ENCODE results near the gene PALS2.
A peak's percentile ranks its signal among the peaks of the same experiment; 100 is the strongest.

Gene PALS2, protein sequence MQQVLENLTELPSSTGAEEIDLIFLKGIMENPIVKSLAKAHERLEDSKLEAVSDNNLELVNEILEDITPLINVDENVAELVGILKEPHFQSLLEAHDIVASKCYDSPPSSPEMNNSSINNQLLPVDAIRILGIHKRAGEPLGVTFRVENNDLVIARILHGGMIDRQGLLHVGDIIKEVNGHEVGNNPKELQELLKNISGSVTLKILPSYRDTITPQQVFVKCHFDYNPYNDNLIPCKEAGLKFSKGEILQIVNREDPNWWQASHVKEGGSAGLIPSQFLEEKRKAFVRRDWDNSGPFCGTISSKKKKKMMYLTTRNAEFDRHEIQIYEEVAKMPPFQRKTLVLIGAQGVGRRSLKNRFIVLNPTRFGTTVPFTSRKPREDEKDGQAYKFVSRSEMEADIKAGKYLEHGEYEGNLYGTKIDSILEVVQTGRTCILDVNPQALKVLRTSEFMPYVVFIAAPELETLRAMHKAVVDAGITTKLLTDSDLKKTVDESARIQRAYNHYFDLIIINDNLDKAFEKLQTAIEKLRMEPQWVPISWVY

GRCh38 chr7:24572997-24573553 is at the start of gene PALS2:
Gene PALS2 (plus strand): TSS chr7:24573452. CDS start chr7:24623668, 50,216 bp downstream.
- DNase-seq (ENCODE audit: low spot score) = peak; percentile 89

GRCh38 chr7:24531255-24531654 is 42.0 kb upstream of the PALS2 start:
- DNase-seq (ENCODE audit: low spot score) = no peak

GRCh38 chr7:24536682-24537081 is 36.6 kb upstream of the PALS2 start:
- no peak for DNase-seq (ENCODE audit: low spot score)

GRCh38 chr7:24540956-24541355 is 32.3 kb upstream of the PALS2 start:
- DNase-seq (ENCODE audit: low spot score) = no peak

DNA sequence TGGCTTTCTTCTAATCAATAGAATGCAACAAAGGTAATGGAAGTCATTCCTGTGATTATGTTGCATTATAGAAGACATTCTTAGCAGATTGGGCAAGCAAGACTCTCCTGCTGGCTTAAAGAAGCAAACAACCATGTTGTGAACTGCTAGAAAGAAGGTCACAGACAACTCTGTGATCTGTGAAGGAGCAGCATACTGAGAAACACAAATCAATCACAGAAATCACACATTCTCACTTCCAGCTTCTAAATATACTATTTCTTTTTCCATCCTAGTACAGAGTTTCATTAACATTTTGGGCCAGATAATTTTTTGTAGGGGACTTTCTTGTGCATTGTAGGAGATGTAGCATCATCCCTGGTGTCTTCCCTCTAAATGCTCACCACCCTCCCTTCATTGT is 28.0 kb upstream of the PALS2 start:
- no peak for DNase-seq (ENCODE audit: low spot score)

DNA sequence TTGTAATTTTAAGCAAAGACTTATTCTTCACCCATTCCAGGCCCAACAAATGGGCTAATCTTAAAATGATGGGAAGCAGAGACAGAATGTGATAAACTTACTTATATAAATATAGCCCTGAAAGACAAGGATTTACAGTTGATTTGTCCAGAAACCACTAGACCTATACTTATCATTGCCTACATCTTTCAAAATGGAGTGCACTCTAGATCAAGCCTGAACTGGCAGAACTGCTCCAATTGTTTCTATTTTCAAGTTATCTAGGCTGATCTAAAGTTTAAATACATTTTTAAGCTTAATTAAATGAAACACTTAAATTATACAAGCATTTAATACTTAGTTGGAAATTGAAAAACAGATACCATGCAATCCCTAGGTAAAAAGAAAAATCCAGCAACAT is 24.9 kb upstream of the PALS2 start:
- DNase-seq (ENCODE audit: low spot score) = no peak

DNA sequence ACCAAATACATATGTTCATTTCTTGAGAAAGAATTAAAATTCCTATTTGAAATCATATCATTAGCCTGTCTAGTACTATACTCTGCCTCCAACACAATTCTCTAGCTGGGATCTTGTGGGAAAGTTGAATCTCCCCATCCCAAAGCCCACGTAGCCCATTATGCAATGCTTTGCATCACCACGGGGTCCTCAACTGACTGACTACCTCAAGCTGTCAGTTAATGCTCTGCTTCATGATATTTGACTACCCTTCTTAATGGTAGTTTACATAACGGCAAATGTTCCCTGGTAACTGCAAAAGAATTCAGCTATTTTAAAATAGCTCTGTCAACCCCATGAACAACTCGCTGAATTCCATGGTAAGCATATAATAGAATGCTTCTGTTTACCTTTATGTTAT is 23.3 kb upstream of the PALS2 start:
- no peak for DNase-seq (ENCODE audit: low spot score)

DNA sequence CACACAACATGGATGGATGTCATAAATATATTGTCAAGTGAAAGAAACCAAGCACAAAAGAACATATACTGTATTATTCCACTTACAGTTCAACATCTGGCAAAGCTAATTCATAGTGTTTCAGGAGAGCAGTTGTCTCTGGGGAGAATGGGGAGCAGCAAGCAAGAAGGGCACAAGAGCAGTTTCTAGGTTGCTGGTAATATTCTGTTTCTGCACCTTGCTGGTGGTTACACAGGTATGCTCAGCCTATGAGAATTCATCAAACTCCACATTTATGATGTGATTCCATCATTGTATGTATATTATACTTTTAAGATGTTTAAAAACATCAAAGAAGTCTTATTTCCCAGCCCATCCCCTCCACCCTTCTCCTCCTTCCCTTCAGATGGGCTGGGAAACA is 18.1 kb upstream of the PALS2 start:
- no peak for DNase-seq (ENCODE audit: low spot score)

- no peak for DNase-seq (ENCODE audit: low spot score)
Observed at GRCh38 chr7:24555719-24556118, 17.5 kb upstream of the PALS2 start.

DNA sequence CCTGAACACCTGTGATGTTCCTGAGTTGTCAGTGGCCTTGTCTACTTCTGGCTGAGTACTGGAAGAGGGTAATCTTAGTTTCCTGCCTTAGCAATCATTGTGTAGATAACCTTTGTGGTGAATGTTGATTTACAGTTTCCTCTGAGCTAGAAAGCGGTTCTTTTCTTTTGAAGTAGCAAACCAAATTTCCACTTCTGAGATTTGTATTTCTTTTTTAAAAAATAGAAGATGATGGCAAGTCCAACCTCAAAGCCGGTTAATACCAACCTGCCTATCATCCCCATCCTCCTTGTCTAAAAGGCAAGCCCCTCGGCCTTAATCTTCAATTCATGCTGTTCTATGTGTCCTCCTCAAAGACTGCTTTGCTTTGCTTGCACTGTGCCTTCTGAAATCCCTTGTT is 12.5 kb upstream of the PALS2 start:
- no peak for DNase-seq (ENCODE audit: low spot score)

GRCh38 chr7:24566274-24566673 is 7.0 kb upstream of the PALS2 start:
- DNase-seq (ENCODE audit: low spot score) = no peak

GRCh38 chr7:24570983-24571382 is 2.3 kb upstream of the PALS2 start:
- no peak for DNase-seq (ENCODE audit: low spot score)

- no peak for DNase-seq (ENCODE audit: low spot score)
Observed at GRCh38 chr7:24572016-24572392, 1.2 kb upstream of the PALS2 start.

- peak; percentile 61 for DNase-seq (ENCODE audit: low spot score)
Observed at GRCh38 chr7:24572393-24572996, 757 bp upstream of the PALS2 start.

- peak; percentile 79 for DNase-seq (ENCODE audit: low spot score)
Observed at GRCh38 chr7:24573554-24574338, 494 bp downstream of the PALS2 start.

GRCh38 chr7:24574386-24574785 is 1.1 kb downstream of the PALS2 start:
- DNase-seq (ENCODE audit: low spot score) = no peak

DNA sequence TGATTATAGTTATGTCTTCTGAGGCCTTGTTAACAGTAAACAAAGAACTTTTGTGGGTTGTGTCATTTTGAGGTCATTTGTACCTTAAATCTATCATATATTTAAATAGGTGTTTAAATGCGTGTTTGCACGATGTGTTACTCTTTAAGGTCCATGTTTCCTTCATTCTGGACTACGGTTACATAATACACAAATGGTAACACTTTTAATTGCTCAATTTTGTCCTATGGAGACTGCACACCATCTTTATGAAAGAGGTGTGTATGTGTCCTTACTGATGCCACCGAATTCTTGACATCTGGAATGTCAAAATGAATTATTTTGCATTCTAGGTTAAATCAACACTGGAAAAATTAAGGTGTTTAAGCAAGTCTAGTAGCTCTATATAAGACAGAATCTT is 1.7 kb downstream of the PALS2 start:
- no peak for DNase-seq (ENCODE audit: low spot score)

DNA sequence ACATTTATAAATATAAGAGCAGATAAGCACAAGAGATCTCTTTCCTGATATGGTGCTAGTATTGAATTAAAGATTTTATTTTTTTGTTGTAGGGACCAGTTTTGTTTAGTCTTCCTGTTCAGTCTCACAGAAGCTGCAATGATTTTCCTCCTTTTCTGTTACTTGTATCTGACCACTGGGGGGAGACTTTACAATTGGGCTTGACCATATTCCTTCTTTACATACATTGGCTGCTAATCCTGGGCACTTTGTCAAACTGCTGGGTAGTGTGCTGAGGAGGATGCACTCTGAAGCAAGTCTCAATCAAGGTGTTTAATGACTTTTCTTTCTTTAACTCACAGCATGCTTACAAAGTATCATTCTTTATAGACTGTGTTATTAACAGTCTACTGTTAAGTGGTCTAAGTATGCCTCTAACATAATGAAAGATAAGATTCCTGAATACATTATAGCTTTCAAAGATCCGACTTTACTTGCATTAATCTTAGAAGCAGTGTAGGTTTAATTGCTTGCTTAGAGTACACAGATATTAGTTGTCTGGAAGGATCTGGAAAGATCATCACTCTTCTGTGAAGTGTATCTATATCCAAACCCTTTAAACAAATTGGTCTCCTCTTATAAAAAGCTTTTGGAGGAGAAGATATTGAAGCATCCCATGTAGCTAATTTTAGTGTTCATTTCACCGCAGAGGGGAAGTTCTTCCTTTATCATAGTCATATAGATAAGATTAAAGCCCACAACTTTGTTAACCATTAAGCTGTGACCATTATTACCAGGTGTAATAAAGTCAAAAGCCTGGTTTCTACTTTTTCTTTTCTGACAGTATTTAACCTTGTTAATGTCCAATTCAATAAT is 3.1 kb downstream of the PALS2 start:
- DNase-seq (ENCODE audit: low spot score) = no peak

DNA sequence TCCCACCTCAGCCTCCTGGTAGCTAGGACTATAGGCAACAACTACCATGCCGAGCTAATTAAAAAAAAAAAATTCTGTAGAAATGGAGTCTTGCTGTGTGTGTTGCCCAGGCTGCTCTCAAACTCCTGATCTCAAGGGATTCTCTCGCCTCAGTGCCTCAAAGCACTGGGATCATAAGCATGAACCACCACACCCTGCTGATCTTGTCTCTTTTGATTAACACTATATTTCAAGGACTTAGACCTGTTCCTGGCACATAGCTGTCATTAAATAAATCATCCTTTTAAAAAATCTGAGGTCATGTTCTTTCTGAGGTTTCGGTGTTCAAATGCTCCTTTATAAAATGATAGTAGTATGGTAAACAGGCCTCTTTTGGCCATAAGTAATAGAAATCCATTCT is 4.8 kb downstream of the PALS2 start:
- DNase-seq (ENCODE audit: low spot score) = no peak

- DNase-seq (ENCODE audit: low spot score) = no peak
Observed at GRCh38 chr7:24580283-24580946, 7.2 kb downstream of the PALS2 start.

DNA sequence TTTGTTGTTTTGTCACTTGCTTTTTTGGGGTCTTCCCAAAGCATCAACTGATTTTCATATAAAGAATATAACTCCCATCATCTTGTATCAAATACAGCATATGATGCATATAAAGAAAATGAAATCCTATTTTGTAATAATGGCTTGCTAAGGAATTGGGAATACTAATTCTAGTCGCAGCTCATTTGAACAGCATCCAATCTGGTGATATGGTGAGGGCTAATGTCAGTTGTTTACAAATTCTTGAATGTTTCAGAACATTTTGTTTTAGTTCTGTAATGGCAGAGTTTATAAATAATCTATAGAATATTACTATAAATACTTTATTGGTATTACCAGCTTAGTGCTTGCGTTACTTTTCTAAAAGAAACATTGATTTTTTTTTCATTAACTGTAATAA is 8.9 kb downstream of the PALS2 start:
- DNase-seq (ENCODE audit: low spot score) = no peak

Data from ecto neural progenitor cell (in vitro differentiated cells).